RKO (cell line): ENCODE data around the gene ROR2.
"Not testable (repeated sequence)": the region's sequence is repeated elsewhere in the genome, so short reads cannot be mapped to it uniquely, and the experiment has no call there.

Experiments
- DNase-seq: peaks from one replicate; pipeline ENCODE4 v3.0.0-alpha.2; 2016; ENCODE audit warnings: low spot score

ROR2 gene

GRCh38 chr9:91564081-91564670 is 385.9 kb downstream of the ROR2 start:
- no peak for DNase-seq

GRCh38 chr9:91562416-91562815 is 387.6 kb downstream of the ROR2 start:
- no peak for DNase-seq

GRCh38 chr9:91560301-91560700 is 389.7 kb downstream of the ROR2 start:
- no peak for DNase-seq

GRCh38 chr9:91558879-91559278 is 391.1 kb downstream of the ROR2 start:
- DNase-seq, result peak; percentile 14

- DNase-seq, result no peak
These were observed 391.6 kb downstream of the ROR2 start for GRCh38 chr9:91558395-91558794.

GRCh38 chr9:91557327-91557726 is 392.7 kb downstream of the ROR2 start:
- DNase-seq, result no peak

- DNase-seq, result no peak
These were observed 394.9 kb downstream of the ROR2 start for GRCh38 chr9:91555132-91555531.

- no peak for DNase-seq
These were observed 400.9 kb downstream of the ROR2 start for GRCh38 chr9:91549177-91549576.

GRCh38 chr9:91547081-91547480 is 402.9 kb downstream of the ROR2 start:
- DNase-seq, result no peak

- no peak for DNase-seq
These were observed 403.5 kb downstream of the ROR2 start for GRCh38 chr9:91546574-91546973.

- DNase-seq, result no peak
These were observed 408.3 kb downstream of the ROR2 start for GRCh38 chr9:91541734-91542133.

GRCh38 chr9:91540506-91540905 is 409.5 kb downstream of the ROR2 start:
- not testable (repeated sequence) for DNase-seq

- peak; percentile 31 for DNase-seq
These were observed 413.8 kb downstream of the ROR2 start for GRCh38 chr9:91536211-91536691.

GRCh38 chr9:91534374-91534773 is 415.7 kb downstream of the ROR2 start:
- no peak for DNase-seq

- DNase-seq, result no peak
These were observed 416.6 kb downstream of the ROR2 start for GRCh38 chr9:91533382-91533781.

- peak; percentile 63 for DNase-seq
These were observed 417.7 kb downstream of the ROR2 start for GRCh38 chr9:91532325-91532724.

- DNase-seq, result no peak
These were observed 419.2 kb downstream of the ROR2 start for GRCh38 chr9:91530829-91531228.

- no peak for DNase-seq
These were observed 427.5 kb downstream of the ROR2 start for GRCh38 chr9:91522481-91522880.

GRCh38 chr9:91519520-91520277 is 430.3 kb downstream of the ROR2 start:
- DNase-seq, result no peak

- DNase-seq, result no peak
These were observed 431.6 kb downstream of the ROR2 start for GRCh38 chr9:91518462-91518861.

GRCh38 chr9:91517801-91518200 is 432.2 kb downstream of the ROR2 start:
- DNase-seq, result no peak

GRCh38 chr9:91517332-91517731 is 432.7 kb downstream of the ROR2 start:
- DNase-seq, result not testable (repeated sequence)

GRCh38 chr9:91516777-91517176 is 433.3 kb downstream of the ROR2 start:
- no peak for DNase-seq

GRCh38 chr9:91516081-91516480 is 433.9 kb downstream of the ROR2 start:
- no peak for DNase-seq
